ENCODE data around the gene PODXL. TPM values are rescaled to one million over a fixed set of nuclear protein-coding genes. Genes with fewer than 3 reads are reported as not detected.

The PODXL gene
- polyA plus RNA-seq, 2 of the 4 experiments (the other 2 are of a cell fraction) = 13.2 to 35.3 TPM

GRCh38 chr7:131493081-131493480, 63.3 kb downstream of the PODXL start:
- H3K4me3 ChIP-seq = no peak overlapping the region
- ChIA-PET POLR2A (interaction anchor here (0.9 kb wide), 1 partner anchor 13 kb away, joined by 3 read pairs; no protein-coding TSS in a partner anchor), CTCF (interaction anchor here (1.0 to 7.2 kb wide), 5 partner anchors 14 to 196 kb away, joined by 3 to 58 read pairs (median 4); no protein-coding TSS in a partner anchor)
- no peak for ATAC-seq
- TF ChIP-seq FOSL2 (IDR thresholded peaks at IDR 0.05) (no peak), FOSL2 (CRISPR knock-in tag; IDR thresholded peaks at IDR 0.05) (no peak), ESRRA (IDR thresholded peaks at IDR 0.05; ENCODE audit: borderline replicate concordance, low read length) (no peak), MAFK (IDR thresholded peaks at IDR 0.05; ENCODE audit: partially characterized antibody) (peak; percentile 36), MAX (IDR thresholded peaks at IDR 0.05) (no peak)
- no peak overlapping the region for H3K4me2 ChIP-seq
- no peak for DNase-seq (ENCODE audit: low read depth in 1 of 2, low spot score in 1 of 2)
- FAIRE-seq = no peak
- 90% methylated on average over 2 of the region's 2 CpGs for WGBS (ENCODE audit: missing lambda C conversion rate)
- H3K4me1 ChIP-seq = no peaks in the 10 kb centered on the region
- H3K27ac ChIP-seq = no peak overlapping the region
- no peaks in the 10 kb centered on the region for H3K9me3 ChIP-seq

GRCh38 chr7:131489881-131490280, 66.5 kb downstream of the PODXL start:
- ATAC-seq (no peak), DNase-seq (ENCODE audit: low read depth in 1 of 2, low spot score in 1 of 2) (no peak), FAIRE-seq (no peak)
- Histone ChIP-seq H3K4me1 (peaks cover 3% of the 10 kb centered on the region; the same call in 1 of the 3 replicates), H3K4me3 (no peak overlapping the region), H3K9me3 (no peaks in the 10 kb centered on the region), H3K27ac (no peak overlapping the region), H3K4me2 (no peak overlapping the region)
- 92% methylated on average over 4 of the region's 4 CpGs for WGBS (ENCODE audit: missing lambda C conversion rate)
- no peak for TF ChIP-seq RARB (CRISPR knock-in tag; IDR thresholded peaks at IDR 0.05)
- TF ChIP-seq HEYL (CRISPR knock-in tag; IDR thresholded peaks at IDR 0.05) = no peak
- no peak for TF ChIP-seq HOXB13 (CRISPR knock-in tag; IDR thresholded peaks at IDR 0.05; ENCODE audit: low read depth)
- TF ChIP-seq NPAS2 (CRISPR knock-in tag; IDR thresholded peaks at IDR 0.05; ENCODE audit: borderline replicate concordance) = no peak
- no peak for TF ChIP-seq SREBF2 (IDR thresholded peaks at IDR 0.05)
- no peak for TF ChIP-seq CBX2 (IDR thresholded peaks at IDR 0.05; ENCODE audit: borderline replicate concordance, low read depth)
- no peak for TF ChIP-seq SMC3 (IDR thresholded peaks at IDR 0.05)
- no peak for TF ChIP-seq RAD21 (conservative IDR thresholded peaks at IDR 0.05 in 1 of 2, IDR thresholded peaks at IDR 0.05 in 1 of 2)
- TF ChIP-seq ZNF302 (CRISPR knock-in tag; IDR thresholded peaks at IDR 0.05) = no peak
- no peak for TF ChIP-seq BCL3 (IDR thresholded peaks at IDR 0.05)
- TF ChIP-seq FOXS1 (CRISPR knock-in tag; IDR thresholded peaks at IDR 0.05) = no peak
- no peak for TF ChIP-seq E2F6 (IDR thresholded peaks at IDR 0.05; ENCODE audit: borderline replicate concordance, low read depth)
- TF ChIP-seq MAX (IDR thresholded peaks at IDR 0.05) = no peak
- TF ChIP-seq EP300 (IDR thresholded peaks at IDR 0.05) = no peak
- TF ChIP-seq HDAC2 (IDR thresholded peaks at IDR 0.05) = no peak
- POLR2A ChIA-PET = no interaction called here
- CTCF ChIA-PET = interaction anchor here (0.6 to 2.9 kb wide), 4 partner anchors 11 to 165 kb away, joined by 3 to 9 read pairs (median 4); no protein-coding TSS in a partner anchor

GRCh38 chr7:131489196-131489595, 67.2 kb downstream of the PODXL start:
- TF ChIP-seq HMGXB4 (CRISPR knock-in tag; IDR thresholded peaks at IDR 0.05; ENCODE audit: borderline replicate concordance) (no peak), CEBPB (IDR thresholded peaks at IDR 0.05) (no peak), HDAC2 (IDR thresholded peaks at IDR 0.05) (no peak), CTCF (IDR thresholded peaks at IDR 0.05) (no peak), RAD21 (conservative IDR thresholded peaks at IDR 0.05 in 1 of 2, IDR thresholded peaks at IDR 0.05 in 1 of 2) (no peak), FOSB (CRISPR knock-in tag; IDR thresholded peaks at IDR 0.05) (no peak), KDM1A (IDR thresholded peaks at IDR 0.05; ENCODE audit: low read depth) (no peak), ESRRA (IDR thresholded peaks at IDR 0.05; ENCODE audit: borderline replicate concordance, low read length) (no peak), E2F6 (IDR thresholded peaks at IDR 0.05; ENCODE audit: borderline replicate concordance, low read depth) (no peak), RFX5 (IDR thresholded peaks at IDR 0.05) (no peak), JUN (IDR thresholded peaks at IDR 0.05) (no peak), ZNF302 (CRISPR knock-in tag; IDR thresholded peaks at IDR 0.05) (no peak), POLR2AphosphoS2 (conservative IDR thresholded peaks at IDR 0.05; ENCODE audit: low read length) (no peak)
- DNase-seq (ENCODE audit: low read depth in 1 of 2, low spot score in 1 of 2) (no peak), FAIRE-seq (no peak), ATAC-seq (no peak)
- H3K27ac ChIP-seq = no peak overlapping the region
- CTCF ChIA-PET = interaction anchor here (0.6 to 2.9 kb wide), 7 partner anchors 9 to 166 kb away, joined by 3 to 9 read pairs (median 3); no protein-coding TSS in a partner anchor
- no peak overlapping the region for H3K4me2 ChIP-seq
- no peak overlapping the region for H3K4me3 ChIP-seq
- POLR2A ChIA-PET = no interaction called here
- no peaks in the 10 kb centered on the region for H3K9me3 ChIP-seq
- WGBS (ENCODE audit: missing lambda C conversion rate) = 76% methylated on average over 1 of the region's 1 CpG
- H3K4me1 ChIP-seq = peaks cover 6% of the 10 kb centered on the region; the same call in 1 of the 3 replicates

All from A549 (cell line).